RWPE2 (cell line): Measurements from ENCODE around the gene PTOV1.
A peak's percentile ranks its signal among the peaks of the same experiment; 100 is the strongest.

ENCODE experiments used
- ATAC-seq: fragments of 200-7000 bp; cut with Tn5 transposase; 3 replicates; pipeline ENCODE4 v1.9.1; 2021; ENCODE audit warnings: low read depth
- DNase-seq: peaks from one replicate; pipeline ENCODE4 v3.0.0-alpha.2; 2020; ENCODE audit warnings: low spot score
- H3K27ac ChIP-seq: fragments of 450-650 bp; 2 replicates; pipeline ENCODE4 v1.5.1; 2017; ENCODE audit warnings: mild to moderate bottlenecking; ENCODE audit not compliant: poor library complexity, severe bottlenecking
- H3K27me3 ChIP-seq: fragments of 250-450 bp; sonication (Bioruptor Pico); 2 replicates; pipeline ENCODE4 v1.5.1; 2021; ENCODE audit warnings: mild to moderate bottlenecking, moderate library complexity; ENCODE audit not compliant: insufficient read depth, poor library complexity, severe bottlenecking
- H3K36me3 ChIP-seq: fragments of 250-450 bp; sonication (Bioruptor Pico); 2 replicates; pipeline ENCODE4 v1.5.1; 2020; ENCODE audit warnings: low read depth, mild to moderate bottlenecking, moderate library complexity
- H3K4me1 ChIP-seq: fragments of 250-450 bp; sonication (Bioruptor Pico); 2 replicates; pipeline ENCODE4 v1.5.1; 2021; ENCODE audit warnings: mild to moderate bottlenecking, moderate library complexity; ENCODE audit not compliant: insufficient read depth, poor library complexity, severe bottlenecking
- H3K4me3 ChIP-seq: fragments of 250-450 bp; sonication (Bioruptor Pico); 2 replicates; pipeline ENCODE4 v1.5.1; 2021; ENCODE audit warnings: mild to moderate bottlenecking, moderate library complexity; ENCODE audit not compliant: severe bottlenecking
- H3K9me3 ChIP-seq: fragments of 250-450 bp; sonication (Bioruptor Pico); 2 replicates; pipeline ENCODE4 v1.5.1; 2021; ENCODE audit warnings: mild to moderate bottlenecking, moderate library complexity; ENCODE audit not compliant: severe bottlenecking
- TF ChIP-seq, protein P1 (sequence below): fragments of 450-650 bp; IDR thresholded peaks from one replicate; pipeline ENCODE4 v1.5.1; 2017; ENCODE audit warnings: mild to moderate bottlenecking, moderate library complexity; ENCODE audit not compliant: poor library complexity, severe bottlenecking

PTOV1 gene

DNA sequence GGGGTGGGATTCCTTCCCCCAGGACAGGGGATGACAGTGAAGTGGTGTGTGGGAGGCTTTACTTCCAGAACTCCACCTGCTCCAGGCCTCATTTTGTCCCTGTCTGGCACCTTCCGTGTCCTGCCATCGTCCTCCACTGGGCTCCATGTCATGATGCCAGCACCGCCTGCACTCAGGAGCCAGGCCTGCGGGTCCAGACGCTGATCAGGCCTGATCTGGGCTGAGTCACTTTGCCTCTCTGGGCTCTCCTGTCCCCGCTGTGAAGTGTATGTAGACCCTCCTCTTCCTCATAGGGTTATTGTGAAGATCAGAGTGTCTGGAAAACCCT is 47.5 kb upstream of the PTOV1 start:
- no peak for ATAC-seq
- peaks cover 51% of the 10 kb centered on the region for H3K36me3 ChIP-seq
- TF ChIP-seq, protein P1, sequence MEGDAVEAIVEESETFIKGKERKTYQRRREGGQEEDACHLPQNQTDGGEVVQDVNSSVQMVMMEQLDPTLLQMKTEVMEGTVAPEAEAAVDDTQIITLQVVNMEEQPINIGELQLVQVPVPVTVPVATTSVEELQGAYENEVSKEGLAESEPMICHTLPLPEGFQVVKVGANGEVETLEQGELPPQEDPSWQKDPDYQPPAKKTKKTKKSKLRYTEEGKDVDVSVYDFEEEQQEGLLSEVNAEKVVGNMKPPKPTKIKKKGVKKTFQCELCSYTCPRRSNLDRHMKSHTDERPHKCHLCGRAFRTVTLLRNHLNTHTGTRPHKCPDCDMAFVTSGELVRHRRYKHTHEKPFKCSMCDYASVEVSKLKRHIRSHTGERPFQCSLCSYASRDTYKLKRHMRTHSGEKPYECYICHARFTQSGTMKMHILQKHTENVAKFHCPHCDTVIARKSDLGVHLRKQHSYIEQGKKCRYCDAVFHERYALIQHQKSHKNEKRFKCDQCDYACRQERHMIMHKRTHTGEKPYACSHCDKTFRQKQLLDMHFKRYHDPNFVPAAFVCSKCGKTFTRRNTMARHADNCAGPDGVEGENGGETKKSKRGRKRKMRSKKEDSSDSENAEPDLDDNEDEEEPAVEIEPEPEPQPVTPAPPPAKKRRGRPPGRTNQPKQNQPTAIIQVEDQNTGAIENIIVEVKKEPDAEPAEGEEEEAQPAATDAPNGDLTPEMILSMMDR = no peak

DNA sequence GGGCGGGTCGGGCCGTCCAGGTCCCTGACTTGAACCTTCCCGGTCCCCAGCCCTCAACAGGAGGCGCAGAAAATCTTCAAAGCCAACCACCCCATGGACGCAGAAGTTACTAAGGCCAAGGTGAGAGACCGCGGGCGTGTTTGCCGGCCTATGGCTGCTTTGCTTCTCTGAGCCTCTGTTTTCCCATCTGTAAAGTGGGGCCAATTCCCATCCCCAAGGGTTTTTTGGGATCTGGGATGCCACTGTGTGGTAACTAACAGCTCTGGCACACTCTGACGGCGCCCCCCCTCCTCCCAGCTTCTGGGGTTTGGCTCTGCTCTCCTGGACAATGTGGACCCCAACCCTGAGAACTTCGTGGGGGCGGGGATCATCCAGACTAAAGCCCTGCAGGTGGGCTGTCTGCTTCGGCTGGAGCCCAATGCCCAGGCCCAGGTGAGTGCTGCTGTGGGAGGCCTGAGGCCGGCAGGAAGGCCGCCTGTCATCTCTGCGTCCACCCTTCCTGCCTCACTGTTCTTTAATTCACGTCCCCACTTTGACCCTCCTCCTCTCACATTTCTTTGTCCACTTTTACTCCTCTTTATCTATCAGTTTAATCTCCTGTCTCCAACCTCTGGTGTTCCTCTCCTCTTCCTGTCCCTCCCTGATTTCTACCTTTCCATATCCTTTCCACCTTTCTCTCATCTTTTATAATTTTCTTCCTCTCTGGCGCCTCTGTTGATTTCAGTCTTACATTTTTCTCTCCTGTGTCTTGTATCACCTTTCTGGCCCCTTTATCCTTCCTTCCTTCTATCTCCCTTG is 44.9 kb upstream of the PTOV1 start:
- H3K9me3 ChIP-seq = no peaks in the 10 kb centered on the region
- DNase-seq (peak; percentile 46), ATAC-seq (no peak)
- peaks cover 31% of the 10 kb centered on the region for H3K36me3 ChIP-seq
- H3K4me1 ChIP-seq = no peaks in the 10 kb centered on the region
- TF ChIP-seq, protein P1 = no peak
- H3K27ac ChIP-seq = no peak overlapping the region
- no peak overlapping the region for H3K4me3 ChIP-seq
- H3K27me3 ChIP-seq = no peaks in the 10 kb centered on the region

More for the DNA sequence above, 47.5 kb upstream of the PTOV1 start:
- Histone ChIP-seq H3K27ac (no peak overlapping the region), H3K9me3 (no peaks in the 10 kb centered on the region), H3K27me3 (no peaks in the 10 kb centered on the region), H3K4me1 (no peaks in the 10 kb centered on the region), H3K4me3 (no peak overlapping the region)
- DNase-seq = peak; percentile 48

DNA sequence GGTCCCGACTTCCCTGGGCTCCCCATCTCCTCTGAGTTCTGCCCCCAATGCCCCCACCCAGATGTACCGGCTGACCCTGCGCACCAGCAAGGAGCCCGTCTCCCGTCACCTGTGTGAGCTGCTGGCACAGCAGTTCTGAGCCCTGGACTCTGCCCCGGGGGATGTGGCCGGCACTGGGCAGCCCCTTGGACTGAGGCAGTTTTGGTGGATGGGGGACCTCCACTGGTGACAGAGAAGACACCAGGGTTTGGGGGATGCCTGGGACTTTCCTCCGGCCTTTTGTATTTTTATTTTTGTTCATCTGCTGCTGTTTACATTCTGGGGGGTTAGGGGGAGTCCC is 44.4 kb upstream of the PTOV1 start:
- Histone ChIP-seq H3K4me3 (no peak overlapping the region), H3K4me1 (no peaks in the 10 kb centered on the region), H3K27ac (no peak overlapping the region), H3K9me3 (no peaks in the 10 kb centered on the region), H3K36me3 (peaks cover 31% of the 10 kb centered on the region), H3K27me3 (no peaks in the 10 kb centered on the region)
- DNase-seq (no peak), ATAC-seq (no peak)
- TF ChIP-seq, protein P1 = no peak

DNA sequence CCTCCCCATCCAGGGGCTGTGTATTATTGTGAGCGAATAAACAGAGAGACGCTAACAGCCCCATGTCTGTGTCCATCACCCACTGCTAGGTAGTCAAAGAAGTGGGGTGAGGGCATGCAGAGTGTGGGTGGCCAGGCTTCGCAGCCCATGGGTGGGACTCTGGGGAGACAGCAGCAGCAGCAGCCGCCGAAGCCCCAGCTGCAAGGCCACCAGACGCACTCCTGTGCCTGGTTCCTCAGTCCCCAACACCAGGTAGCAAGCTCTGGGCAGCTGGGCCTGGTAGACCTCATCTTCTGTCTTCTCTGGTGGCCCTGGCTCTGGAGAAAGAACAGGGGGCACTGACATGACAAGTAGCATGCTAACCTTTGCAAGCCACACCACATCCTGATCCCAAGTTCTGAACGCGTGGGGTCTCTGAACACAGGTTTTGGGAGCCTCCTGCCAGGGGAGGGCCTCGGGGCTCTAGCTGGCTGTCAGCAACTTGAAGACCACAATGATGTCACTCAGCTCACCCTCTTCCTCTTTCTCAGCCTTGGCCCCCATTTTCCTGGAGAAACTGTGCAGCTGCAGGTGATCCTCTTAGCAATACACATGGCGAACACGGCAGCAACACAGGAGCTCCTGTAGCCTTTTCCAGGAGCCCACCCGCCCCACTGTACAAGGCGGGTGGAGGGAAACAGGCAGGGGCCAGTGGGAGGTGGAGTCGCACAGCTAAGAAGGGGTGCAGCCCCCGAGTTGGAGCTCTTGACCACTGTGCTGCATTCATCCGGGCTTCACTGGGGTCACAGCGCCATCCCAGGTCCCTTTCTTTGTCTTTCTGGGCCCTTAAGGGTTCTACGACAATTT is 43.7 kb upstream of the PTOV1 start:
- no peak overlapping the region for H3K4me3 ChIP-seq
- no peak for ATAC-seq
- H3K27me3 ChIP-seq = no peaks in the 10 kb centered on the region
- no peaks in the 10 kb centered on the region for H3K9me3 ChIP-seq
- TF ChIP-seq, protein P1 = no peak
- no peak overlapping the region for H3K27ac ChIP-seq
- peaks cover 29% of the 10 kb centered on the region for H3K36me3 ChIP-seq
- no peak for DNase-seq
- no peaks in the 10 kb centered on the region for H3K4me1 ChIP-seq
